Measurements from ENCODE around the gene SIPA1L3.

Gene SIPA1L3

GRCh38 chr19:37943480-37943879 is 36.5 kb downstream of the SIPA1L3 start:
- Mint-ChIP-seq H3K27ac (no peak overlapping the region), H3K27me3 (no peaks in the 10 kb centered on the region), H3K9me3 (no peaks in the 10 kb centered on the region), H3K4me1 (ENCODE audit: low read depth) (peaks cover 15% of the 10 kb centered on the region), H3K36me3 (ENCODE audit: low read depth) (peaks cover 46% of the 10 kb centered on the region), H3K4me3 (no peak overlapping the region)
- intact Hi-C loops (cut with micrococcal nuclease) = no loop called here

DNA sequence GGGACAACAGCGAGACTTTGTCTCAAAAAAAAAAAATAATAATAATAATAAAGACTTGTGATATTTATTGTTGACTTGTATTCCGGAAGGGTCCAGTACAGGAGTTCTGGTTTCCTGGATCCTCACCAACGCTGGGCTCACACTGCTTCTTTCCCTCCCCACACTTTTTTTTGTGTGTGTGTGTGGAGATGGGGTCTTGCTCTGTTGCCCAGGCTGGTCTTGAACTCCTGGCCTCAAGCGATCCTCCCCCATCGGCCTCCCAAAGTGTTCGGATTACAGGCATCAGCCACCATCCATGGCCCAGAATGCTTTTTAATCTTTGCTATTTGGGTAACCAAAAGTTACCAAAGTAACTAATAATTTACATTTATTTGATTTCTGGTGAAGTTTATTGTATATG is 39.1 kb downstream of the SIPA1L3 start:
- H3K27ac Mint-ChIP-seq = no peak overlapping the region
- H3K36me3 Mint-ChIP-seq (ENCODE audit: low read depth) = peaks cover 23% of the 10 kb centered on the region
- H3K9me3 Mint-ChIP-seq = no peaks in the 10 kb centered on the region
- no peaks in the 10 kb centered on the region for H3K27me3 Mint-ChIP-seq
- intact Hi-C loops (cut with micrococcal nuclease) = no loop called here
- H3K4me3 Mint-ChIP-seq = no peak overlapping the region
- peaks cover 39% of the 10 kb centered on the region for H3K4me1 Mint-ChIP-seq (ENCODE audit: low read depth)

- peaks cover 42% of the 10 kb centered on the region for H3K4me1 Mint-ChIP-seq (ENCODE audit: low read depth)
- H3K27ac Mint-ChIP-seq = peak overlapping the region; percentile 96
- peaks cover 7% of the 10 kb centered on the region for H3K36me3 Mint-ChIP-seq (ENCODE audit: low read depth)
- no peak overlapping the region for H3K4me3 Mint-ChIP-seq
- no peaks in the 10 kb centered on the region for H3K27me3 Mint-ChIP-seq
- no peaks in the 10 kb centered on the region for H3K9me3 Mint-ChIP-seq
- intact Hi-C loops (cut with micrococcal nuclease) = no loop called here
Measured at GRCh38 chr19:37947778-37948177, 40.8 kb downstream of the SIPA1L3 start.

DNA sequence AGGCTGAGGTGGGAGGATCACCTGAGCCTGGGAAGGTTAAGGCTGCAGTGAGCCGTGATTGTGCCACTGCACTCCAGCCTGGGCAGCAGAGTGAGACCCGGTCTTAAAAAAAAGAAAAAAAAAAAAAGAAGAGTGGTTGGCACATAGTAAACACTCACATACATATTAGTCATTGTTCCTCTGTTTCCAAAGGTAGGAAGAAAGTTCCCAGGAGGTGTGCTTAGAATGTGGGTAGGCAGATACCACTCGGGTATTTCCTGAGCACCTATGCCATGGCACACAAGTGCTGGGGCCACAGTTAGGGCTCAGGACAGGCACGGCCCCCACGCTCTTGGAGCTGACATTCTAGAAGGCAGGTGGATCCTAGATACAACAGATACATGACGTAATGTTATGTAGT is 41.4 kb downstream of the SIPA1L3 start:
- Mint-ChIP-seq H3K27me3 (no peaks in the 10 kb centered on the region), H3K36me3 (ENCODE audit: low read depth) (peaks cover 1% of the 10 kb centered on the region), H3K4me3 (no peak overlapping the region), H3K27ac (peak overlapping the region; percentile 96), H3K9me3 (no peaks in the 10 kb centered on the region), H3K4me1 (ENCODE audit: low read depth) (peaks cover 48% of the 10 kb centered on the region)
- intact Hi-C loops (cut with micrococcal nuclease) = no loop called here

- peak overlapping the region; percentile 96 for H3K27ac Mint-ChIP-seq
Measured at GRCh38 chr19:37950471-37951175, 43.6 kb downstream of the SIPA1L3 start.

DNA sequence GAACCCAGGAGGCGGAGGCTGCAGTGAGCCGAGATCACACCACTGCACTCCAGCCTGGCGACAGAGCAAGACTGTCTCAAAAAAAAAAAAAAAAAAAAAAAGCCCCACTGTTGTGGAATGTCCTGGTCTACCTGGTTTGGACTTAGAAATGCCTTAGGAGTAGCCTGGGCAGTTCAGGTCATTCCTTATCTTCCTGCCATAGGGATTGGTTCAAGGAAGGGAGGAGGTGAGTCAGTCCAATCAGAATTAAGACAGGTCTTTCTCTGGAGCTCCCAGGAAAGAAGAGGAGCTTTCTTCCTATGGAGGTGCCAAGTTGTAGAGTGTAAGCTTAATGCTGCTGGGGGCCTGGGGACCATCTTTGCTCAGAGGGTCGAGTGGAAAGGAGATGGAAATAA is 44.8 kb downstream of the SIPA1L3 start:
- H3K36me3 Mint-ChIP-seq (ENCODE audit: low read depth) = no peaks in the 10 kb centered on the region
- no peaks in the 10 kb centered on the region for H3K9me3 Mint-ChIP-seq
- peaks cover 61% of the 10 kb centered on the region for H3K4me1 Mint-ChIP-seq (ENCODE audit: low read depth)
- no peaks in the 10 kb centered on the region for H3K27me3 Mint-ChIP-seq
- intact Hi-C loops (cut with micrococcal nuclease) = loop anchor here (1.0 to 10.0 kb wide), 4 partner anchors 20 to 83 kb away; partner anchors contain the start of genes SIPA1L3 and WDR87
- peak overlapping the region; percentile 96 for H3K27ac Mint-ChIP-seq
- H3K4me3 Mint-ChIP-seq = peak overlapping the region; percentile 55

More at GRCh38 chr19:37950471-37951175, 43.6 kb downstream of the SIPA1L3 start:
- peak overlapping the region; percentile 55 for H3K4me3 Mint-ChIP-seq
- no peaks in the 10 kb centered on the region for H3K36me3 Mint-ChIP-seq (ENCODE audit: low read depth)
- H3K27me3 Mint-ChIP-seq = no peaks in the 10 kb centered on the region
- no peaks in the 10 kb centered on the region for H3K9me3 Mint-ChIP-seq
- peaks cover 61% of the 10 kb centered on the region for H3K4me1 Mint-ChIP-seq (ENCODE audit: low read depth)
- intact Hi-C loops (cut with micrococcal nuclease) = loop anchor here (1.0 to 10.0 kb wide), 4 partner anchors 18 to 84 kb away; partner anchors contain the start of genes SIPA1L3 and WDR87

DNA sequence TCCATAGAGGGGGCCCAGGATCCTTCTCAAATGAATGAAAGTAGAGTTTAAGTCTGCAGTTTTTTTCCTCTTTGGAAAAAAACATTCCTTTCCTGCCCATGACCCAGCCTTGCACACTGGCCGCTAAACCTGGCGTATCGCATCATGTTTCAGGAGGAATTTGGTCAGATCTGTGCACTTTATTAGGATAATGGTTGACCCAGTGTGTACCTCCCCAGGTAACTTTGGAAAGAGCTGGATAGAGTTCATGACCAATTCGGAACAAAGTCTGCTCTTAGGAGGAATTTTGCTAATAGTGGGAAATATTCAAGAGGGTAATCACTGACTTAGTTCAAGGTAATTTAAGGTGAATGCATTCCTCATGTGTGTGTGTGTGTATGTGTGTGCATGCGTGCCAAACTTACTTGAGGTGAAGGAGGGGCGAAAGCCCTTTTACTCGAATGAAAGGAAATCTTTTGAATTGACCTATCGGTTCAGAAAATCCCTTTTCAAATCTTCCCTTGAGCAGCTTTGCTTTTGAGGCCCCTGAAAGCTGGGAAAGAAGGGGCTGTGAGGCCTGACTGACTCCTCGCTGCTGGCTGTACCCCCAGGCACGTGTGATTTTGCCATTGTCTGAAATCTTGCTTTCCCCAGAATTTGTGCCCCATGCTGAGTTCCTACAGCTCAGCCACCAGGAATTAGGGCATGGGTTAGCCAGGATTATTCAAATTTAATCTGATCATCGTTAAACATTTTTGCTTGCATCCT is 46.3 kb downstream of the SIPA1L3 start:
- Mint-ChIP-seq H3K36me3 (ENCODE audit: low read depth) (no peaks in the 10 kb centered on the region), H3K9me3 (no peaks in the 10 kb centered on the region), H3K4me1 (ENCODE audit: low read depth) (peaks cover 56% of the 10 kb centered on the region), H3K4me3 (no peak overlapping the region), H3K27ac (peak overlapping the region; percentile 30), H3K27me3 (no peaks in the 10 kb centered on the region)
- intact Hi-C loops (cut with micrococcal nuclease) = loop anchor here (5.0 to 10.0 kb wide), 3 partner anchors 46 to 81 kb away; partner anchors contain the start of genes SIPA1L3 and WDR87

DNA sequence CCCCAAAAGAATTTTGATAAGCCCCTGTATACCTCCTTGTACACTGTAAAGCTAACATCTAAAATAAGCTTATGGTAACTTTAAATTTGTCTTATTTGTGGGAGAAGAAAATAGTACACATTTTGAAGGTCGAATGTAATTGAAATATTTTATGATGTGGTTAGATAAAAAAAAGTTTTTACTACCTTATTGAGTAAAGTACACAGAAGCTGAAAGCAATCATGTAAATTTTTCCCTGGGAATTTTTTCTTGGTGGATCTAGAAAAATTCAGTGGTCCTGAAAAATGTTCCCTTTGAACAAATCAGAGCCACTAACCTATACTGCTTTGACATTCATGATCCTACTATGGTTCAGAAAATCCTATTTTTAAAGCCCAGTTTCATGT is 46.9 kb downstream of the SIPA1L3 start:
- Mint-ChIP-seq H3K4me1 (ENCODE audit: low read depth) (peaks cover 51% of the 10 kb centered on the region), H3K9me3 (no peaks in the 10 kb centered on the region), H3K27me3 (no peaks in the 10 kb centered on the region), H3K27ac (peak overlapping the region; percentile 68), H3K4me3 (no peak overlapping the region), H3K36me3 (ENCODE audit: low read depth) (no peaks in the 10 kb centered on the region)
- intact Hi-C loops (cut with micrococcal nuclease) = loop anchor here (5.0 to 10.0 kb wide), 3 partner anchors 47 to 81 kb away; partner anchors contain the start of genes SIPA1L3 and WDR87

- Mint-ChIP-seq H3K27me3 (no peaks in the 10 kb centered on the region), H3K27ac (peak overlapping the region; percentile 68), H3K36me3 (ENCODE audit: low read depth) (no peaks in the 10 kb centered on the region), H3K4me3 (no peak overlapping the region), H3K4me1 (ENCODE audit: low read depth) (peaks cover 51% of the 10 kb centered on the region), H3K9me3 (no peaks in the 10 kb centered on the region)
- intact Hi-C loops (cut with micrococcal nuclease) = loop anchor here (5.0 to 10.0 kb wide), 3 partner anchors 47 to 80 kb away; partner anchors contain the start of genes SIPA1L3 and WDR87
Measured at GRCh38 chr19:37954421-37954874, 47.4 kb downstream of the SIPA1L3 start.

DNA sequence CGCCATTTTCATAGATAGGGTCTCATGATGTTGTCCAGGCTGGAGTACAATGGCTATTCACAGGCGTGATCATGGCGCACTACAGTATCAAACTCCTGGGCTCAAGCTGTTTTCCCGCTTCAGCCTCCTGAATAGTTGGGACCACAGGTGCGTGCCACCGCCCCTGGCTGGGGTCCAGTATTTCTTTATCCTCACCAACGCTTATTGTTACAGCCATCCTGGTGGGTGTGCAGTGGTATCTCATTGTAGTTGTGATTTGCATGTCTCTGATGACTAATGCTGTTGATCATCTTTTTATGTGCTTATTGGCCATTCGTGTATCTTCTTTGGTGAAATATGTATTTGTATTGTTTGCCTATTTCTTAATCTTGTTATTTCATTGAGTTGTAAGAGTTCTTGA is 49.0 kb downstream of the SIPA1L3 start:
- H3K4me3 Mint-ChIP-seq = no peak overlapping the region
- no peak overlapping the region for H3K27ac Mint-ChIP-seq

GRCh38 chr19:37957176-37957575 is 50.2 kb downstream of the SIPA1L3 start:
- Mint-ChIP-seq H3K36me3 (ENCODE audit: low read depth) (peaks cover 7% of the 10 kb centered on the region), H3K4me1 (ENCODE audit: low read depth) (peaks cover 28% of the 10 kb centered on the region), H3K27ac (no peak overlapping the region), H3K4me3 (no peak overlapping the region), H3K9me3 (no peaks in the 10 kb centered on the region), H3K27me3 (no peaks in the 10 kb centered on the region)
- intact Hi-C loops (cut with micrococcal nuclease) = loop anchor here (10.0 kb wide), 2 partner anchors 48 to 78 kb away; no protein-coding TSS in a partner anchor

More for the DNA sequence above, 49.0 kb downstream of the SIPA1L3 start:
- peaks cover 1% of the 10 kb centered on the region for H3K36me3 Mint-ChIP-seq (ENCODE audit: low read depth)
- no peaks in the 10 kb centered on the region for H3K27me3 Mint-ChIP-seq
- no peaks in the 10 kb centered on the region for H3K9me3 Mint-ChIP-seq
- intact Hi-C loops (cut with micrococcal nuclease) = loop anchor here (10.0 kb wide), 2 partner anchors 49 to 79 kb away; no protein-coding TSS in a partner anchor
- peaks cover 40% of the 10 kb centered on the region for H3K4me1 Mint-ChIP-seq (ENCODE audit: low read depth)

GRCh38 chr19:37959665-37960114 is 52.7 kb downstream of the SIPA1L3 start:
- Mint-ChIP-seq H3K9me3 (no peaks in the 10 kb centered on the region), H3K4me1 (ENCODE audit: low read depth) (peaks cover 23% of the 10 kb centered on the region), H3K4me3 (no peak overlapping the region), H3K27ac (no peak overlapping the region), H3K36me3 (ENCODE audit: low read depth) (peaks cover 7% of the 10 kb centered on the region), H3K27me3 (no peaks in the 10 kb centered on the region)
- intact Hi-C loops (cut with micrococcal nuclease) = loop anchor here (10.0 kb wide), 2 partner anchors 45 to 75 kb away; no protein-coding TSS in a partner anchor

- Mint-ChIP-seq H3K4me3 (no peak overlapping the region), H3K36me3 (ENCODE audit: low read depth) (peaks cover 7% of the 10 kb centered on the region), H3K27ac (no peak overlapping the region), H3K27me3 (no peaks in the 10 kb centered on the region), H3K4me1 (ENCODE audit: low read depth) (peaks cover 25% of the 10 kb centered on the region), H3K9me3 (no peaks in the 10 kb centered on the region)
- intact Hi-C loops (cut with micrococcal nuclease) = no loop called here
Measured at GRCh38 chr19:37961198-37961597, 54.2 kb downstream of the SIPA1L3 start.

All from dendritic cell treated with granulocyte-macrophage colony-stimulating factor and Interleukin-4, amounts not matched to agents 40 ng/mL and 50 ng/mL, for 4 days (primary cell).